ENCODE results near the gene RWDD3. TPM values are rescaled to one million over a fixed set of nuclear protein-coding genes. Genes with fewer than 3 reads are reported as not detected.

Gene RWDD3
- total and polyA plus RNA-seq, 2 donors (not counting 1 experiment from before 2014, with no cell fraction given) = 15.3 to 20.5 TPM

- Histone ChIP-seq H2AFZ (ENCODE audit: low read length) (no peak overlapping the region), H4K20me1 (ENCODE audit: control insufficient read depth, extremely low read depth, insufficient read depth, low read length) (no peaks in the 10 kb centered on the region), H3K4me3 (replicated peaks in 1 of 4; ENCODE audit: control extremely low read depth in 1 of 4, insufficient read depth in 1 of 4, low read depth in 3 of 4, low read length in 4 of 4) (no peak overlapping the region), H3K36me3 (ENCODE audit: control insufficient read depth, insufficient read depth, low read length) (no peaks in the 10 kb centered on the region), H3K9me3 (ENCODE audit: control insufficient read depth, insufficient read depth, low read depth, low read length) (no peaks in the 10 kb centered on the region), H3K79me2 (ENCODE audit: control insufficient read depth, insufficient read depth, low read length) (no peaks in the 10 kb centered on the region), H3K9ac (ENCODE audit: insufficient read depth, low read length) (no peak overlapping the region), H3K4me1 (ENCODE audit: control insufficient read depth, extremely low read depth, insufficient read depth, low read length) (no peaks in the 10 kb centered on the region), H3K27ac (ENCODE audit: insufficient read depth, low read length) (no peak overlapping the region), H3K27me3 (ENCODE audit: control insufficient read depth, insufficient read depth, low read length) (no peaks in the 10 kb centered on the region), H3K4me2 (ENCODE audit: extremely low read depth, insufficient read depth, low read length) (no peak overlapping the region)
- TF ChIP-seq EZH2 (IDR thresholded peaks at IDR 0.05; ENCODE audit: low read length, missing control alignments) (no peak), CTCF (conservative IDR thresholded peaks at IDR 0.05 in 1 of 2, IDR thresholded peaks at IDR 0.05 in 1 of 2; ENCODE audit: low read depth in 1 of 2, low read length in 2 of 2) (no peak)
- no peak for DNase-seq (ENCODE audit: low read depth in 2 of 2)
Observed at GRCh38 chr1:95276429-95276828, 42.4 kb downstream of the RWDD3 start.

GRCh38 chr1:95278173-95279006, 44.4 kb downstream of the RWDD3 start:
- Histone ChIP-seq H3K4me1 (ENCODE audit: control insufficient read depth, extremely low read depth, insufficient read depth, low read length) (no peaks in the 10 kb centered on the region), H3K27ac (ENCODE audit: insufficient read depth, low read length) (no peak overlapping the region), H3K79me2 (ENCODE audit: control insufficient read depth, insufficient read depth, low read length) (no peaks in the 10 kb centered on the region), H3K36me3 (ENCODE audit: control insufficient read depth, insufficient read depth, low read length) (no peaks in the 10 kb centered on the region), H3K4me3 (replicated peaks in 1 of 4; ENCODE audit: control extremely low read depth in 1 of 4, insufficient read depth in 1 of 4, low read depth in 3 of 4, low read length in 4 of 4) (no peak overlapping the region), H3K9ac (ENCODE audit: insufficient read depth, low read length) (no peak overlapping the region), H3K4me2 (ENCODE audit: extremely low read depth, insufficient read depth, low read length) (no peak overlapping the region), H3K9me3 (ENCODE audit: control insufficient read depth, insufficient read depth, low read depth, low read length) (no peaks in the 10 kb centered on the region), H2AFZ (ENCODE audit: low read length) (no peak overlapping the region), H4K20me1 (ENCODE audit: control insufficient read depth, extremely low read depth, insufficient read depth, low read length) (no peaks in the 10 kb centered on the region), H3K27me3 (ENCODE audit: control insufficient read depth, insufficient read depth, low read length) (no peaks in the 10 kb centered on the region)
- TF ChIP-seq EZH2 (IDR thresholded peaks at IDR 0.05; ENCODE audit: low read length, missing control alignments) = no peak
- no peak for TF ChIP-seq CTCF (conservative IDR thresholded peaks at IDR 0.05 in 1 of 2, IDR thresholded peaks at IDR 0.05 in 1 of 2; ENCODE audit: low read depth in 1 of 2, low read length in 2 of 2)
- DNase-seq (ENCODE audit: low read depth in 2 of 2) = no peak

- Histone ChIP-seq H3K27ac (ENCODE audit: insufficient read depth, low read length) (no peak overlapping the region), H3K4me2 (ENCODE audit: extremely low read depth, insufficient read depth, low read length) (no peak overlapping the region), H3K4me1 (ENCODE audit: control insufficient read depth, extremely low read depth, insufficient read depth, low read length) (no peaks in the 10 kb centered on the region), H2AFZ (ENCODE audit: low read length) (no peak overlapping the region), H3K4me3 (replicated peaks in 1 of 4; ENCODE audit: control extremely low read depth in 1 of 4, insufficient read depth in 1 of 4, low read depth in 3 of 4, low read length in 4 of 4) (no peak overlapping the region), H3K27me3 (ENCODE audit: control insufficient read depth, insufficient read depth, low read length) (no peaks in the 10 kb centered on the region), H4K20me1 (ENCODE audit: control insufficient read depth, extremely low read depth, insufficient read depth, low read length) (no peaks in the 10 kb centered on the region), H3K9me3 (ENCODE audit: control insufficient read depth, insufficient read depth, low read depth, low read length) (no peaks in the 10 kb centered on the region), H3K79me2 (ENCODE audit: control insufficient read depth, insufficient read depth, low read length) (no peaks in the 10 kb centered on the region), H3K36me3 (ENCODE audit: control insufficient read depth, insufficient read depth, low read length) (no peaks in the 10 kb centered on the region), H3K9ac (ENCODE audit: insufficient read depth, low read length) (no peak overlapping the region)
- DNase-seq (ENCODE audit: low read depth in 2 of 2) = no peak
- no peak for TF ChIP-seq CTCF (conservative IDR thresholded peaks at IDR 0.05 in 1 of 2, IDR thresholded peaks at IDR 0.05 in 1 of 2; ENCODE audit: low read depth in 1 of 2, low read length in 2 of 2)
- TF ChIP-seq EZH2 (IDR thresholded peaks at IDR 0.05; ENCODE audit: low read length, missing control alignments) = no peak
Observed at GRCh38 chr1:95281781-95282517, 47.9 kb downstream of the RWDD3 start.
